Endothelial cell of umbilical vein (primary cell): ENCODE data around the gene USP48. TPM values are rescaled to one million over a fixed set of nuclear protein-coding genes. Genes with fewer than 3 reads are reported as not detected.

ENCODE experiments used
- BruUV-seq: library from RNA; stranded (reverse); fragments of 400-500 nt; replicated peaks from 2 replicates; lab custom pipeline; 2021; lab: Mats Ljungman, UMichigan
- CTCF ChIA-PET: fragments of 300-600, 350-600 bp; sonication (Branson Sonifier 250); formaldehyde crosslinking; loops from one replicate; lab custom pipeline; 2021; ENCODE audit warnings: antibody characterized with exemption, inconsistent platforms; lab: Charles Lee
- POLR2A ChIA-PET: fragments of 300-600, 350-600 bp; sonication (Branson Sonifier 250); formaldehyde crosslinking; loops from one replicate; lab custom pipeline; 2021; ENCODE audit warnings: antibody characterized with exemption, inconsistent platforms; lab: Charles Lee
- DNase-seq: peaks from one replicate; pipeline ENCODE4 v3.0.0-alpha.2; 2011; ENCODE audit warnings: low read depth, low spot score
- FAIRE-seq: peaks from 2 replicates; lab custom pipeline; 2011; peaks lifted over from hg19 to GRCh38; lab: Jason Lieb, UNC
- H2AFZ ChIP-seq: 2 replicates; pipeline ENCODE4 v1.6.0; 2012; ENCODE audit warnings: low read depth, low read length, control low read depth, inconsistent platforms
- H3K27ac ChIP-seq: 2 replicates; pipeline ENCODE4 v1.5.1; 2011; ENCODE audit warnings: low read depth, mild to moderate bottlenecking, control low read depth, low read length, moderate library complexity; ENCODE audit not compliant: insufficient read depth
- H3K27me3 ChIP-seq, 2 experiments: 2 replicates each; pipeline versions ENCODE4 v1.6.0 to v1.6.1; 2011; ENCODE audit warnings: low read length in 2 of 2, mixed read lengths in 1 of 2; ENCODE audit not compliant: control insufficient read depth in 2 of 2, insufficient read depth in 2 of 2
- H3K36me3 ChIP-seq, 2 experiments: 2 replicates in 1 of 2; 3 replicates in 1 of 2; pipeline ENCODE4 v1.5.1; 2011; ENCODE audit warnings: low read length in 2 of 2, mild to moderate bottlenecking in 1 of 2, moderate library complexity in 1 of 2; ENCODE audit not compliant: control insufficient read depth in 2 of 2, insufficient read depth in 2 of 2; ENCODE audit errors: extremely low read depth in 1 of 2
- H3K4me1 ChIP-seq: 3 replicates; pipeline ENCODE4 v1.5.1; 2011; ENCODE audit warnings: mild to moderate bottlenecking, low read length; ENCODE audit not compliant: control insufficient read depth, insufficient read depth; ENCODE audit errors: extremely low read depth
- H3K4me2 ChIP-seq: 2 replicates; pipeline ENCODE4 v1.6.1; 2011; ENCODE audit warnings: low read length, control low read depth, mixed read lengths; ENCODE audit not compliant: insufficient read depth
- H3K4me3 ChIP-seq, 3 experiments: fragments of 200-600 bp in 1 of 3; sonication (generic), shearing (Covaris generic) in 1 of 3; replicated peaks in 1 of 3; 2 replicates each; pipeline ENCODE4 v1.5.1; 2011 to 2016; ENCODE audit warnings: control low read depth in 3 of 3, low read length in 3 of 3, mild to moderate bottlenecking in 2 of 3, inconsistent platforms in 1 of 3, low read depth in 1 of 3, moderate library complexity in 1 of 3; ENCODE audit not compliant: insufficient read depth in 1 of 3
- H3K79me2 ChIP-seq: 2 replicates; pipeline ENCODE4 v1.6.0; 2012; ENCODE audit warnings: low read length, inconsistent platforms; ENCODE audit not compliant: control insufficient read depth, insufficient read depth
- H3K9ac ChIP-seq: replicated peaks from 2 replicates; pipeline ENCODE3; 2011; ENCODE audit warnings: low read length, control low read depth; ENCODE audit not compliant: insufficient read depth; ENCODE audit errors: extremely low read depth
- H3K9me1 ChIP-seq: replicated peaks from 3 replicates; pipeline ENCODE4 v1.6.0; 2011; ENCODE audit warnings: mild to moderate bottlenecking, low read length; ENCODE audit not compliant: control insufficient read depth, insufficient read depth; ENCODE audit errors: extremely low read depth
- H3K9me3 ChIP-seq: replicated peaks from 2 replicates; pipeline ENCODE4 v1.5.1; 2012; ENCODE audit warnings: low read length, inconsistent platforms; ENCODE audit not compliant: control insufficient read depth, insufficient read depth
- H4K20me1 ChIP-seq: replicated peaks from 2 replicates; pipeline ENCODE3; 2011; ENCODE audit warnings: mild to moderate bottlenecking, low read length; ENCODE audit not compliant: control insufficient read depth, insufficient read depth; ENCODE audit errors: extremely low read depth
- CTCF ChIP-seq, 2 donors: IDR thresholded peaks; 1 replicate in 1 of 2; 2 replicates in 1 of 2; pipeline ENCODE4 v1.5.1; 2011; ENCODE audit warnings: low read length in 2 of 2, mild to moderate bottlenecking in 2 of 2, moderate library complexity in 2 of 2, control low read depth in 1 of 2, inconsistent platforms in 1 of 2, low read depth in 1 of 2; ENCODE audit not compliant: insufficient read depth in 1 of 2; ENCODE audit errors: extremely low read depth in 1 of 2
- EZH2 ChIP-seq: IDR thresholded peaks from 2 replicates; pipeline ENCODE4 v1.6.1; 2012; ENCODE audit warnings: borderline replicate concordance, low read depth, mild to moderate bottlenecking, moderate library complexity, low read length, inconsistent platforms; ENCODE audit not compliant: severe bottlenecking
- FOS ChIP-seq: IDR thresholded peaks from 2 replicates; pipeline ENCODE4 v1.6.1; 2011; ENCODE audit warnings: mild to moderate bottlenecking, low read length, moderate library complexity, borderline replicate concordance; ENCODE audit not compliant: insufficient read depth
- GATA2 ChIP-seq: IDR thresholded peaks from 2 replicates; pipeline ENCODE4 v1.7.0; 2011; ENCODE audit warnings: low read depth, mild to moderate bottlenecking, moderate library complexity, mixed read lengths, low read length; ENCODE audit not compliant: insufficient read length, insufficient read depth
- JUN ChIP-seq: IDR thresholded peaks from 2 replicates; pipeline ENCODE4 v1.6.1; 2011; ENCODE audit warnings: borderline replicate concordance, low read depth; ENCODE audit not compliant: insufficient read length, insufficient read depth
- MAX ChIP-seq: IDR thresholded peaks from 2 replicates; pipeline ENCODE4 v1.6.1; 2011; ENCODE audit not compliant: insufficient read depth, insufficient read length
- MYC ChIP-seq: IDR thresholded peaks from one replicate; pipeline ENCODE4 v1.6.1; 2011; ENCODE audit warnings: mild to moderate bottlenecking, low read depth, low read length
- POLR2A ChIP-seq: IDR thresholded peaks from 2 replicates; pipeline ENCODE4 v1.6.1; 2012; ENCODE audit warnings: low read depth, mild to moderate bottlenecking, control low read depth, low read length
- POLR2AphosphoS5 ChIP-seq: IDR thresholded peaks from 2 replicates; pipeline ENCODE4 v1.6.1; 2012; ENCODE audit warnings: low read depth, mild to moderate bottlenecking, control low read depth, low read length, moderate library complexity; ENCODE audit not compliant: insufficient read depth
- dilution Hi-C: fragments of 300-500 bp; cut with MboI; formaldehyde crosslinking; loops from one replicate; pipeline ENCODE4 v1.15.0; 2019; ENCODE audit warnings: low sequenced_read_pairs; ENCODE audit not compliant: extremely low pct_ligation_motif_present
- intact Hi-C: fragments of 100-400 bp; cut with micrococcal nuclease; formaldehyde crosslinking; loops from one replicate; pipeline ENCODE4 v1.10.0; 2022
- polyA plus RNA-seq, 4 experiments: library from polyadenylated mRNA; depleted of rRNA in 3 of 4; stranded (reverse) in 3 of 4; unstranded in 1 of 4; fragments of >200 nt; gene quantifications; 2 replicates each; pipeline versions ENCODE4 v1.2.1 to v1.2.3, GENCODE V29; 2011 to 2012; ENCODE audit warnings: missing spikeins in 1 of 4
- total RNA-seq: library from RNA; stranded (reverse); gene quantifications from 2 replicates; pipeline ENCODE4 v1.2.3, GENCODE V29; 2021

The USP48 gene
- total and polyA plus RNA-seq, 2 donors (not counting 3 experiments of a cell fraction or from before 2014, with no cell fraction given): 27.2 to 149 TPM

GRCh38 chr1:21629971-21630370, 153.0 kb downstream of the USP48 start:
- DNase-seq (no peak), FAIRE-seq (no peak)
- intact Hi-C loops (no loop called here), dilution Hi-C loops (no loop called here)
- no TSS peak for BruUV-seq
- Histone ChIP-seq H4K20me1 (no peaks in the 10 kb centered on the region), H2AFZ (no peak overlapping the region), H3K79me2 (no peaks in the 10 kb centered on the region), H3K4me3 (no peak overlapping the region), H3K27ac (no peak overlapping the region), H3K4me2 (no peak overlapping the region), H3K27me3 (peaks cover 0 to 3% of the 10 kb centered on the region in 2 experiments), H3K9ac (no peak overlapping the region), H3K9me3 (no peaks in the 10 kb centered on the region), H3K36me3 (no peaks in the 10 kb centered on the region), H3K4me1 (no peaks in the 10 kb centered on the region), H3K9me1 (no peaks in the 10 kb centered on the region)
- TF ChIP-seq MAX (no peak), JUN (no peak), EZH2 (no peak), CTCF (IDR thresholded peaks at IDR 0.05; ENCODE audit: extremely low read depth in 1 of 2, insufficient read depth in 1 of 2, low read depth in 1 of 2, low read length in 2 of 2) (no peak), POLR2AphosphoS5 (no peak), GATA2 (no peak), POLR2A (no peak), FOS (no peak), MYC (no peak)
- ChIA-PET POLR2A (no interaction called here), CTCF (no interaction called here)
